ENCODE data around the gene PAX3. TPM values are rescaled to one million over a fixed set of nuclear protein-coding genes. Genes with fewer than 3 reads are reported as not detected.

PAX3 gene
- total and polyA plus RNA-seq, 9 donors, result not detected

GRCh38 chr2:222302178-222303018 lies 3.6 kb upstream of the PAX3 start:
- intact Hi-C loops (cut with DNase I), result no loop called here
- 5 to 6% (median 6%) methylated on average over 39 of the region's 39 CpGs for WGBS, 3 donors

GRCh38 chr2:222301796-222302118 lies 3.0 kb upstream of the PAX3 start:
- Histone ChIP-seq H3K4me1 (ENCODE audit: insufficient read depth) (peaks cover 2% of the 10 kb centered on the region), H3K36me3 (no peaks in the 10 kb centered on the region), H3K9me3 (no peaks in the 10 kb centered on the region), H3K27ac (no peak overlapping the region), H3K27me3 (peaks cover 7% of the 10 kb centered on the region), H3K4me3 (no peak overlapping the region)
- 6 to 9% (median 6%) methylated on average over 16 of the region's 16 CpGs for WGBS, 3 donors
- intact Hi-C loops (cut with DNase I), result no loop called here
- TF ChIP-seq CTCF (IDR thresholded peaks at IDR 0.05), result no peak
- TF ChIP-seq EP300 (IDR thresholded peaks at IDR 0.05), result no peak
- TF ChIP-seq POLR2A (IDR thresholded peaks at IDR 0.05), result no peak
- DNase-seq, result no peak

More at GRCh38 chr2:222302178-222303018, 3.6 kb upstream of the PAX3 start:
- peaks cover 2% of the 10 kb centered on the region for H3K4me1 ChIP-seq (ENCODE audit: insufficient read depth)
- H3K27me3 ChIP-seq, result peaks cover 7% of the 10 kb centered on the region
- H3K36me3 ChIP-seq, result no peaks in the 10 kb centered on the region
- H3K27ac ChIP-seq, result no peak overlapping the region
- H3K9me3 ChIP-seq, result no peaks in the 10 kb centered on the region
- no peak overlapping the region for H3K4me3 ChIP-seq
- no peak for DNase-seq
- TF ChIP-seq EP300 (IDR thresholded peaks at IDR 0.05), result no peak
- no peak for TF ChIP-seq CTCF (IDR thresholded peaks at IDR 0.05)
- TF ChIP-seq POLR2A (IDR thresholded peaks at IDR 0.05), result no peak

- H3K4me3 ChIP-seq, result no peak overlapping the region
- TF ChIP-seq EP300 (IDR thresholded peaks at IDR 0.05), result no peak
- TF ChIP-seq CTCF (IDR thresholded peaks at IDR 0.05), result no peak
- TF ChIP-seq POLR2A (IDR thresholded peaks at IDR 0.05), result no peak
- WGBS, 3 donors, result 7 to 9% (median 7%) methylated on average over 34 of the region's 34 CpGs
- intact Hi-C loops (cut with DNase I), result no loop called here
- no peak for DNase-seq
- H3K27ac ChIP-seq, result no peak overlapping the region
- H3K27me3 ChIP-seq, result peaks cover 7% of the 10 kb centered on the region
- H3K9me3 ChIP-seq, result no peaks in the 10 kb centered on the region
- H3K36me3 ChIP-seq, result no peaks in the 10 kb centered on the region
- H3K4me1 ChIP-seq (ENCODE audit: insufficient read depth), result peaks cover 2% of the 10 kb centered on the region
Observed at GRCh38 chr2:222301053-222301795, 2.4 kb upstream of the PAX3 start.

GRCh38 chr2:222300726-222301052 lies 1.9 kb upstream of the PAX3 start:
- H3K27me3 ChIP-seq, result peaks cover 7% of the 10 kb centered on the region
- WGBS, 3 donors, result 5 to 7% (median 6%) methylated on average over 11 of the region's 11 CpGs
- DNase-seq, result no peak
- peaks cover 2% of the 10 kb centered on the region for H3K4me1 ChIP-seq (ENCODE audit: insufficient read depth)
- TF ChIP-seq POLR2A (IDR thresholded peaks at IDR 0.05) (no peak), CTCF (IDR thresholded peaks at IDR 0.05) (no peak), EP300 (IDR thresholded peaks at IDR 0.05) (no peak)
- no peak overlapping the region for H3K4me3 ChIP-seq
- no peak overlapping the region for H3K27ac ChIP-seq
- intact Hi-C loops (cut with DNase I), result no loop called here
- no peaks in the 10 kb centered on the region for H3K9me3 ChIP-seq
- H3K36me3 ChIP-seq, result no peaks in the 10 kb centered on the region
